GM18502 (cell line): Measurements from ENCODE around the gene VPS4B.
A peak's percentile ranks its signal among the peaks of the same experiment; 100 is the strongest.
"Not testable (repeated sequence)": the region's sequence is repeated elsewhere in the genome, so short reads cannot be mapped to it uniquely, and the experiment has no call there.

Experiments
- ATAC-seq: cut with Tn5 transposase; IDR thresholded peaks from one replicate; pipeline ENCODE4 v1.9.1; 2021; ENCODE audit warnings: mild to moderate bottlenecking; ENCODE audit not compliant: unreplicated experiment, poor library complexity

Gene VPS4B

DNA sequence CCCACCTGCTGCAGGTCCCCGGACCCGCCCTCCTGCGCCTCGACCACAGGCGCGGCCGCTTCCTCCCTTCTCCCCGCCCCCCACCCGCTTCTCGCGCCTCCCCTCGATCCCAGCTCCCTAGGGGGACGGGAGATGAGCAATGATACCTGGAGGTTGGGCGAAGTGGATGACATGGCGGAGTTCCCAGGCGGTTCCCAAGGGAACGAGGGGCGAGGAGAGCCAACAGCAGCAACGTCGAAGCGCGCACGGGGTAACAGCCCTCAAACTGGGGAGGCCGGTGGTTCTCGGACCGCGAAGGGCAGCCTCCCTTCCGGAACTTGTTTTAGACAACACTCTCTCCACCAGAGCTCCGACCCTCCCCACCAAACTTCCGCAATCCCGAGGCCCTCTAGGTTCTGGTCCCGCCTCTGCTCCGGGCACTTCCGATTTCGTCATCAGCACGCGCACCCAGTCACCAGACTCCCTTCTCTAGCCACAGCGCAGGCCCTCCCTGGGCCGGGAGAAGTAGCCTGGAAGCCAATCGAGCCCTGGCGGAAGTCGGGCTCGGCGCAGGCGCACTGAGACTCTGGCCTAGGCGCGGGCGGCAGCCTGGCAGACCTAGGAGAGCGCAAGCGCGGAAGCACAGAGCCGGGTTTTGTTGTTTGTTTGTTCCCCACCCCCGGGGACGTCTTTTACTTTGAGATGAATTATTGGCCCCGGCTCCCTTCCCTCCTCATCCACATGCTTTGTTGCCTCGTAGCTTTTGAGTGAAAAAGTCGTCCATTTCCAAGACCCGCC lies at the start of gene VPS4B:
TSS of gene VPS4B (minus strand) at position 390 of the 777 bp plus-strand sequence. CDS start at position 173, 217 bp downstream.
- peak; percentile 96 for ATAC-seq

GRCh38 chr18:63470751-63471150 lies 48.5 kb upstream of the VPS4B start:
- no peak for ATAC-seq

GRCh38 chr18:63468575-63468974 lies 46.3 kb upstream of the VPS4B start:
- ATAC-seq: no peak

DNA sequence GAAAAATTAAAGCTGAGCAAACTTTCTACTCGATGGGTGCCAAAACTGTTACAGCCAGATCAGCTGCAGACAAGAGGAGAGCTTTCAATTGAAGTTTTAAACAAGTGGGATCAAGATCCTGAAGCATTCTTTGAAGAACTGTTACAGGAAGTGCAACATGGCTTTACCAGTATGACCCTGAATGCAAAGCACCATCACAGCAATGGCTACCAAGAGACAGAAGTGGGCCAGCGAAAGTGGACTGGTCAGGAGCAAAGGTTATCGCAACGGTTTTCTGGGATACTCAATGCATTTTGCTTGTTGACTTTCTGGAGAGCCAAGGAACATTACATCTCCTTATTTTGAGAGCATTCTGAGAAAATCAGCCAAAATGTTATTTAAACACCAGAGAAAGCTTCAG lies 45.4 kb upstream of the VPS4B start:
- ATAC-seq: no peak

DNA sequence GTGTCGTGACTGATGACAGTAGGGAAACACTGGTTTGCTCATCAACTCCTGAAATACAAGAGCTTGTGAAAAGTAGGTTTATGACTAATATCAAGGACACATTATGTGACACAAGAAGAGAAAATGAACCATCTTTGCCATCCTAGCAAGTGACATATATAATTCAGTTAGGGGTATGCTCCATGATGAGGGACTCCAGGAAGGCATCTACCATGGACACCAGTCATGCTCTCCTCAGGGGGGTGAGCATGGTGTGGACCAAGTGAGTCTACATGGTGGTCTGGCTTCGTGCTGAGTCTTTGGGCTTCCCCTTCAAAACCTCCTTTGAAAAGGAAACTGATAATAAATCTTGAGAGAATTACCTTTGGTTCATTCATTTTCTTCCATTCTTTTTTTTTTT lies 42.8 kb upstream of the VPS4B start:
- no peak for ATAC-seq

GRCh38 chr18:63464434-63464833 lies 42.2 kb upstream of the VPS4B start:
- no peak for ATAC-seq

DNA sequence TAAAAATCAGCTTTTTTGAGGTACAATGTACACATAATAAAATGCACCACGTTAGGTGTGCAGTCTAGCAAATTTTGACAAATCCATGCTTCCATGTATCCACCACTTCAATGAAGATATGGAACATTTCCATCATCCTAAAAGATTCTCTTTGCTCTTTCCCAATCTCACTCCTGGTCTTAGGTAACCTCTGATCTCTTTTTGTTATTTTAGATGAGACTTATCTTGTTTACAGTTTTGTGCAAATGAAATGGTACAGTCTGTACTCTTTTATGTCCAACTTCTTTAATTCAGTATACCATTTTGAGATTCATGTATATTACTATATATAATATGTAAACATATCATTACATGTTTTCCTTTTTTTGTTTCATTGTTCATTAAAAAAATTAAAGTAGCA lies 38.1 kb upstream of the VPS4B start:
- no peak for ATAC-seq

- no peak for ATAC-seq
Measured at GRCh38 chr18:63457977-63458376, 35.7 kb upstream of the VPS4B start.

DNA sequence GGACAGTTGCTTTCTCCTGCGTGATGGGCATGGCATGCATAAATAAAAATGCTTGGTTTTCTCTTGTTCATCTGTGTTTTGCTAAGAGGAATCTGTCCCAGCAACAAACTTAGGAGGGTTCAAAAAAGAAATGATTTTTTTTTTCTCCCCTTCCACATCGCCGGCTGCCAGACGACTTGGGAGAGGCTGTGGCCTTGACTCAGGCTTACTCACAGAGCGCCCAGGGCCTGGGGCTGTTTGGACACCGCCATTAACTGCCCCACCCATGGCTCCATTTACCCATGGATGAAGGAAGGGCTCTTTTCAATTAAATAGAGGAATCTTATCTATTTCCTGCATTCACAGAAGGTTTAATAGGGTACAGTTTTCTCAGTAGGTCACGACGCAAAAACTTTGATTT lies 32.2 kb upstream of the VPS4B start:
- ATAC-seq: no peak

- not testable (repeated sequence) for ATAC-seq
Measured at GRCh38 chr18:63452751-63453150, 30.5 kb upstream of the VPS4B start.

DNA sequence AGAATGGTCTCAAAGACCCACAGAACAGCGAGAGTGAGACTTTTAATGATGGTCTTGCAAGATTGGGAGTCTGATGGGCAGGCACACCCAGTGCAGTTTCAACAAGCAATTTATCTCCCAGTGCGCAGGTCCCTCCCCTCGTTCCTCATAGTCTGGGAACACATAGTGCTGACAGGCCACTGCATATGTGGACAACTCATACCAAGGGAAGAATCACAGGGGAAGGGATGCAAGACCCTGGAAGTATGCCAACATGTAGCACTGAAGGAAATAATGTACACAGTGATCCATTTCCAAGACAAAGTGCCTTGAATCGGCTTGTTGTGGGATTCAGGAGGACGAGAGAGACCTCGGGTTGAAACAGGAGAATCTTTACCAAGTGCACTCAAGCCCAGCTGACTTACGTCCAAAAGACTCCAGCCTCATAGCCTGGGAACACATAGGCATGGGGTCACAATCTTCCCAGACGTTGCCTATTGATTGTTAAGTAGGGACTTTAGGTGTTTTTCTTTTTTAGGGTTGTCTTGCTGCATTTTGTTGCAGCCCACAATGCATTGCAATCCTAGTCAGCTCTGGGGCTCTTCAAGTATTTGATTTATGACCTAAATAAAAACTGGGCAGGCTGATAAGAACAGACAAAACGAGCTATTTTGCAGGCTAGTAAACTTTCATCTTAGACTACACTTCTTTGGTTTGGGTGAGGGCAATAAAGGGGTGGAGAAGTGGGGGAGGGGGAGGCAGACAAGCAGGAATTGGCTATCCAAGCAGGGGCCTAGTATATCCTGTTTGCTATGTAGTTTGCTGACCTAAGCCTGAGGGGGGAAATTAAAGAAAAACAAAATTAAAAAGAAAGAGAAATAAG lies 29.8 kb upstream of the VPS4B start:
- ATAC-seq: no peak

DNA sequence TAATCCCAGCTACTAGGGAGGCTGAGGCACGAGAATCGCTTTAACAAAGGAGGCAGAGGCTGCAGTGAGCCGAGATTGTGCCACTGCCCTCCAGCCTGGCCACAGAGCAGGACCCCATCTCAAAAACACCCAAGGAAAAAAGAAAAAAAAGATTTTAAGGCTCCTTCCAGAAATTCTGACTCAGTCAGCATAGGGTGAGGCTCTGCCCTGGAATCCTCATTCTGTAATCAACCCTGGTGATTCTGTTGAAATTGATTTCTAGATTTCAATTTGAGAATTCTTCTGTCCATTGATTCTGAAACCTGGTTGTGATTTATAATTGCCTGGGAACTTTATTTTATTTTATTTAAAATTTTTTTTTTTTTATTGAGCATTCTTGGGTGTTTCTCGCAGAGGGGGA lies 27.1 kb upstream of the VPS4B start:
- ATAC-seq: no peak

DNA sequence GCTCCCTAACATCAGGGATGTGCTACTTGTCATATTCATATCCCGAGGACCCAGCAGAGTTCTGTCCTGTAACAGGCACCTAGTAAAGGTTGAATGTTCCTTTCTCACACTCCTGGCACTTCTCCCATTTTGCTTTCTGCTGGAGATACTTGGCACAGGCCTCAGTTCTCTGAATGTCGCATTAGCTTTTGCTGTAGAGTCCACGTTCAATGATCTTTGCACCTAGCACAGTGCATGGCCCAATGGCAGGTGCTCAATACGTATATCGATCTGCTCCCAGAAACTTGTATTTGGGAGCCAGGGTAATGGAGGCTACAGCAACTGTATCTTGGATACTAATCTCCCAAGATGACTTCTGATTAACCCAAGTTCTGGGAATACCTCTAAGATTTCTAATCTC lies 24.8 kb upstream of the VPS4B start:
- no peak for ATAC-seq

DNA sequence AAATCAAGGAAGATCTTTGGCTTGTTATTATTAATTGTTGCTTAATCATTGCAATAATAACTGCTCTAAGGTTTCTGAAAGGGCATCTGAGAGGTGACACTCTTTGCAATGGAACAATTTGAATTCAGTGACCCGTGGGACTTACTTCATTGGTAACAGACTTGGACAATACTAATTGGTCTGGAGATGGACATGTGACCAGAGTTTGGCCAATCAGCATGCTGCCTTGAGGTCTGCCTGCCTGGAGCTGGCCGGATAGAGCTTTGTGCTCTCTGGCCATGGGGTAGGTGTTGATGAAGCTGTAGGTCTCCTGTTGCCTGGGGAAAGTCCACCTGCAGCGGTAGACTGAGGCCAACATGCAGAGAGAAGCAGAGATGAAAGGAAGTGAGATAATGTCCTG lies 24.0 kb upstream of the VPS4B start:
- ATAC-seq: no peak

GRCh38 chr18:63445037-63445436 lies 22.8 kb upstream of the VPS4B start:
- no peak for ATAC-seq

GRCh38 chr18:63444580-63444979 lies 22.3 kb upstream of the VPS4B start:
- no peak for ATAC-seq

DNA sequence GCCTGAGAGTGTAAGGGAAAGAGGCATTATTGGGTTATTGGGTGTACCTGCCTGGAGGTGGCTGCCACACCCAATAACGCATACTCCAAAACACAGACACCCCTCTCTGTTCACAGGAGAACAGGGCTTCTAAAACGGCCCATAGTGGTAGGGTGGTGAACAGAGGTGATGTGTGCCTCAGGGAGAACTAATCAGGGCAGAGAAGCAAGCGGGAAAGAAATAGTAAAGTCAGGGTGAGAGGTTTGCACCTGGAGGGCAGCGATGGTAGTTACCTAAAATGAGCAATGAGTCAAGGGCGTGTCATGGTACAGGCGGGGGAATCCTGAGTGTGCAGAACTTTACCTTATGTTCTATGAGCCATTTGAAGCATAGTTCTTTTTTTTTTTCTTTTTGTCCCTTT lies 21.6 kb upstream of the VPS4B start:
- ATAC-seq: no peak

DNA sequence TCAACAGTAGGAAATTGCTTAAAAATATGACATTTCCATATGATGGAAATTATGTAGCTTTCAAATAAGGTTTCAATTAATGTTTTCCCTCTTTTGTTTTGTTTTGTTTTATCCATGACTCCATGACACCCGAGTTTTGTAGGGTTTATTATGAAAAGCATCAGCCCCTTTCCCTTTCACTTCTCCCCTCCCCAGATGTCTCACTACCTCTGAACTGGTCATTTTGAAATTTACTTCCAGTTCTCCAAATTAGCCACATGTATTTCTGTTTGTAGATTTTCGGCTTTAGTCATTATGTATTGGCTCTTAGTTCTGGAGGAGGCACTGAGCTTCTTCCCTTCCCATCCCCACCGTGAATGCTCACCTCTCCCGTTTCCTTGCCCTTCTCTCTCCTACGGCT lies 18.6 kb upstream of the VPS4B start:
- no peak for ATAC-seq

DNA sequence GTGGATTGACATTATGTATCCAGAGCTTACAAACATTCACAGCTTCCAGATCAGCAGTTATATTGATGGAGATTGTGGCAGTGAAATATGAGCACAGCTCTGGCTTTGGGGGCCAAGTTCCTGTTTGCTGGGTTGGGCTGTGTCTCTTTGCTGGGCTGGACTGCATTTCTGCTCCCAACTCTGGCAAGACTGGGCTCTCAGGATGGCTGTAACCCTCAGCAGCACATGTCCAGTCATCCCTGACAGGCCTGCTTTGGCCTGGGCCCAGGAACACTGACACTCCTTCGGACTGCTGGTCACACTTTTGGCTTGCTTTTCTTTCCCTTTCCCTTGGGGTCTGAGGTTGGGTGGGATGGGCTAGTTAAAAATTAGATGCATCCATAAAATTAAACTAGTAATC lies 17.9 kb upstream of the VPS4B start:
- ATAC-seq: no peak

DNA sequence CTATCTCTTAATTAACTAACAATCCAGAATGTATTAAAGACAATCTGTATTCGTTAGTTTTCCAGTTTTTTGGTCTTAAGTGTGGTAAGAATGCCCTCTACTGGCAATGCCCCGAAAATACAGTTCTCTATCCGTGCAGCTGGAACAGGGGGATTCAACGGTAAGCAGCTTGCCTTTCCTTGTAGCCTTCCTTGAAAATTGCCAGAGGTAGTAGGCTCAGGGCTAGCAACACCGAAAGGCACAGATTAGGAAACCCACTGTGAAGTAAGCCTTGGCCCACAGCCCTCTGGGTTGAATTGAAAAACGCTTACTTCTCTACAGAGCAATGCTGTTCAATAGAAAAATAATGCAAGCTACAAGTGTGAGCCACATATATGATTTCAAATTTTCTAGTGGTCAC lies 17.1 kb upstream of the VPS4B start:
- peak; percentile 62 for ATAC-seq

DNA sequence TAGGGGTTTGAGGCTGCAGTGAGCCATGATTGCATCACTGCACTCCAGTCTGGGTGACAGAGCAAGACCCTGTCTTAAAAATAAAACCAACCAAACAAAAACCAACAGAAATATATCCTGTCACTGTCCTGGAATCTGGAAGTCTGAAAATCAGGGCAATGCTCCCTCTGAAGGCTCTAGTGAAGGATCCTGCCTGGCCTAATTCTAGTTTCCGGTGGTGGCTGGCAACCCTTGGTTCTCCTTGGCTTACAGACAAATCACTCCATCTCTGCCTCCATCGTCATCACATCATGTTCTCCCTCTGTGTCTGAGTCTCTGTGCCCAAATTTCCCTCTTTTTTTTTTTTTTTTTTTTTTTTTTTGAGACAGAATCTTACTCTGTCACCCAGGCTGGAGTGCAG lies 15.9 kb upstream of the VPS4B start:
- ATAC-seq: no peak
